KMS-11 (cell line): Measurements from ENCODE around the gene TACR1.

ENCODE experiments used
- H2AFZ ChIP-seq: fragments of 200-600 bp; sonication (generic); 2 replicates; pipeline ENCODE4 v1.6.1; 2016; ENCODE audit warnings: antibody characterized with exemption, mixed run types, low read depth
- H3K27ac ChIP-seq: fragments of 200-600 bp; sonication (generic); 2 replicates; pipeline ENCODE4 v1.6.1; 2016; ENCODE audit warnings: mild to moderate bottlenecking, mixed run types
- H3K27me3 ChIP-seq: fragments of 200-600 bp; sonication (generic); 2 replicates; pipeline ENCODE4 v1.6.1; 2017; ENCODE audit warnings: mild to moderate bottlenecking, low read depth, mixed run types, moderate library complexity; ENCODE audit not compliant: insufficient read depth
- H3K36me3 ChIP-seq: fragments of 200-600 bp; sonication (generic); 2 replicates; pipeline ENCODE4 v1.6.1; 2017; ENCODE audit warnings: mild to moderate bottlenecking, mixed run types; ENCODE audit not compliant: insufficient read depth
- H3K4me1 ChIP-seq: fragments of 200-600 bp; sonication (generic); 2 replicates; pipeline ENCODE4 v1.6.1; 2016; ENCODE audit warnings: mild to moderate bottlenecking, low read depth, mixed run types; ENCODE audit not compliant: poor library complexity, severe bottlenecking
- H3K4me2 ChIP-seq: fragments of 200-600 bp; sonication (generic); 2 replicates; pipeline ENCODE4 v1.7.0; 2016; ENCODE audit warnings: mild to moderate bottlenecking, mixed run types
- H3K4me3 ChIP-seq: fragments of 200-600 bp; sonication (generic); IDR thresholded peaks from 2 replicates; pipeline ENCODE4 v1.6.1; 2017; ENCODE audit warnings: low read depth, low read length, mixed read lengths; ENCODE audit not compliant: insufficient read depth
- H3K79me2 ChIP-seq: fragments of 200-600 bp; sonication (generic); 2 replicates; pipeline ENCODE4 v1.6.1; 2016; ENCODE audit warnings: low read depth, mixed run types; ENCODE audit not compliant: insufficient read depth
- H3K9ac ChIP-seq: fragments of 200-600 bp; sonication (generic); 2 replicates; pipeline ENCODE4 v1.6.1; 2016; ENCODE audit warnings: mild to moderate bottlenecking, mixed run types
- H4K20me1 ChIP-seq: fragments of 200-600 bp; sonication (generic); 2 replicates; pipeline ENCODE4 v1.6.1; 2016; ENCODE audit warnings: mild to moderate bottlenecking, mixed run types; ENCODE audit not compliant: insufficient read depth
- CTCF ChIP-seq: fragments of 200-600 bp; sonication (generic); conservative IDR thresholded peaks from 2 replicates; pipeline ENCODE4 v1.6.1; 2017; ENCODE audit warnings: low read depth, mild to moderate bottlenecking, antibody characterized with exemption, low read length, moderate library complexity, mixed read lengths

TACR1 gene

GRCh38 chr2:75138528-75138927, 60.8 kb downstream of the TACR1 start:
- no peak for TF ChIP-seq CTCF
- Histone ChIP-seq H3K79me2 (no peaks in the 10 kb centered on the region), H2AFZ (no peak overlapping the region), H3K27me3 (no peaks in the 10 kb centered on the region), H3K4me2 (no peak overlapping the region), H3K27ac (no peak overlapping the region), H4K20me1 (no peaks in the 10 kb centered on the region), H3K4me1 (no peaks in the 10 kb centered on the region), H3K9ac (no peak overlapping the region), H3K36me3 (no peaks in the 10 kb centered on the region), H3K4me3 (no peak overlapping the region)

- no peaks in the 10 kb centered on the region for H3K4me1 ChIP-seq
- no peaks in the 10 kb centered on the region for H3K27me3 ChIP-seq
- no peak overlapping the region for H3K27ac ChIP-seq
- H3K4me3 ChIP-seq: no peak overlapping the region
- H3K9ac ChIP-seq: no peak overlapping the region
- H3K4me2 ChIP-seq: no peak overlapping the region
- no peaks in the 10 kb centered on the region for H4K20me1 ChIP-seq
- H3K36me3 ChIP-seq: no peaks in the 10 kb centered on the region
- TF ChIP-seq CTCF: no peak
- H3K79me2 ChIP-seq: no peaks in the 10 kb centered on the region
- H2AFZ ChIP-seq: no peak overlapping the region
These were observed 63.4 kb downstream of the TACR1 start for GRCh38 chr2:75135776-75136400.

- Histone ChIP-seq H3K27me3 (no peaks in the 10 kb centered on the region), H3K9ac (no peak overlapping the region), H3K4me1 (no peaks in the 10 kb centered on the region), H3K4me2 (no peak overlapping the region), H3K27ac (no peak overlapping the region), H4K20me1 (no peaks in the 10 kb centered on the region), H3K79me2 (no peaks in the 10 kb centered on the region), H3K4me3 (no peak overlapping the region), H3K36me3 (no peaks in the 10 kb centered on the region), H2AFZ (no peak overlapping the region)
- no peak for TF ChIP-seq CTCF
These were observed 64.5 kb downstream of the TACR1 start for GRCh38 chr2:75134860-75135259.

GRCh38 chr2:75133621-75134570, 65.4 kb downstream of the TACR1 start:
- H4K20me1 ChIP-seq: no peaks in the 10 kb centered on the region
- H3K27ac ChIP-seq: no peak overlapping the region
- H3K27me3 ChIP-seq: no peaks in the 10 kb centered on the region
- no peaks in the 10 kb centered on the region for H3K79me2 ChIP-seq
- H3K4me2 ChIP-seq: no peak overlapping the region
- no peaks in the 10 kb centered on the region for H3K4me1 ChIP-seq
- no peak overlapping the region for H3K4me3 ChIP-seq
- H3K36me3 ChIP-seq: no peaks in the 10 kb centered on the region
- H2AFZ ChIP-seq: no peak overlapping the region
- H3K9ac ChIP-seq: no peak overlapping the region
- no peak for TF ChIP-seq CTCF
